CD4-positive, alpha-beta memory T cell (primary cell): ENCODE results near the gene TTI1. TPM values are rescaled to one million over a fixed set of nuclear protein-coding genes. Genes with fewer than 3 reads are reported as not detected.

Experiments
- CTCF ChIA-PET: fragments of 350-600 bp; sonication (Branson Sonifier 250); formaldehyde crosslinking; loops from one replicate; lab custom pipeline; 2021; ENCODE audit warnings: inconsistent platforms; ENCODE audit not compliant: partially characterized antibody; lab: Charles Lee
- POLR2A ChIA-PET: fragments of 350-600 bp; sonication (Branson Sonifier 250); formaldehyde crosslinking; loops from one replicate; lab custom pipeline; 2021; ENCODE audit not compliant: partially characterized antibody; lab: Charles Lee
- DNase-seq, 5 donors: peaks; one replicate each; pipeline versions ENCODE4 v3.0.0 to v3.0.0-alpha.2; 2020 to 2022; ENCODE audit warnings: mixed read lengths in 1 of 5
- H3K27ac ChIP-seq: one replicate; pipeline ENCODE4 v1.7.0; 2013; ENCODE audit warnings: low read depth, low read length
- H3K27me3 ChIP-seq: 2 replicates; pipeline ENCODE4 v1.7.0; 2013; ENCODE audit warnings: mild to moderate bottlenecking, low read length, moderate library complexity; ENCODE audit not compliant: insufficient read depth
- H3K36me3 ChIP-seq: 2 replicates; pipeline ENCODE4 v1.7.0; 2013; ENCODE audit warnings: mild to moderate bottlenecking, low read length, moderate library complexity; ENCODE audit not compliant: insufficient read depth
- H3K4me1 ChIP-seq: 2 replicates; pipeline ENCODE4 v1.7.0; 2013; ENCODE audit warnings: mild to moderate bottlenecking, low read length, moderate library complexity; ENCODE audit not compliant: insufficient read depth
- H3K4me3 ChIP-seq, 2 donors: one replicate each; pipeline ENCODE4 v1.7.0; 2013; ENCODE audit warnings: low read length in 2 of 2, mild to moderate bottlenecking in 1 of 2
- H3K9me3 ChIP-seq, 2 donors: one replicate each; pipeline ENCODE4 v1.7.0; 2013; ENCODE audit warnings: low read length in 2 of 2, control low read depth in 1 of 2; ENCODE audit not compliant: control insufficient read depth in 1 of 2
- H3K27ac Mint-ChIP-seq, 7 donors: one replicate each; pipeline ENCODE4 v1.8.0; 2020 to 2021; ENCODE audit warnings: mixed read lengths in 7 of 7, mild to moderate bottlenecking in 6 of 7, inconsistent platforms in 3 of 7, moderate library complexity in 3 of 7
- H3K27me3 Mint-ChIP-seq, 2 donors: one replicate each; pipeline ENCODE4 v1.8.0; 2020 to 2021; ENCODE audit warnings: mixed read lengths in 2 of 2
- H3K36me3 Mint-ChIP-seq, 2 donors: one replicate each; pipeline ENCODE4 v1.8.0; 2020 to 2021; ENCODE audit warnings: mixed read lengths in 2 of 2, inconsistent platforms in 1 of 2, mild to moderate bottlenecking in 1 of 2
- H3K4me1 Mint-ChIP-seq, 4 donors: one replicate each; pipeline ENCODE4 v1.8.0; 2020 to 2021; ENCODE audit warnings: mixed read lengths in 4 of 4, mild to moderate bottlenecking in 1 of 4
- H3K4me3 Mint-ChIP-seq, 8 donors: one replicate each; pipeline ENCODE4 v1.8.0; 2020 to 2021; ENCODE audit warnings: mixed read lengths in 8 of 8, mild to moderate bottlenecking in 7 of 8, moderate library complexity in 6 of 8, inconsistent platforms in 3 of 8
- H3K9me3 Mint-ChIP-seq, 8 donors: one replicate each; pipeline ENCODE4 v1.8.0; 2020 to 2021; ENCODE audit warnings: mixed read lengths in 8 of 8, mild to moderate bottlenecking in 5 of 8, inconsistent platforms in 3 of 8, moderate library complexity in 1 of 8
- intact Hi-C: fragments of 100-400 bp; cut with micrococcal nuclease; formaldehyde crosslinking; loops from one replicate; pipeline ENCODE4 v1.15.1; 2023
- polyA plus RNA-seq, 2 donors: library from polyadenylated mRNA; unstranded; fragments of 300-500 nt; fragmentation: Illumina TruSeq; gene quantifications; one replicate each; pipeline ENCODE4 v1.2.3, GENCODE V29; 2021
- total RNA-seq, 2 experiments: library from RNA; stranded (reverse); gene quantifications; one replicate each; pipeline ENCODE4 v1.2.3, GENCODE V29; 2021

The TTI1 gene
- total and polyA plus RNA-seq, 4 experiments from 2014 or later, result 13.0 to 26.6 (median 22.9) TPM

DNA sequence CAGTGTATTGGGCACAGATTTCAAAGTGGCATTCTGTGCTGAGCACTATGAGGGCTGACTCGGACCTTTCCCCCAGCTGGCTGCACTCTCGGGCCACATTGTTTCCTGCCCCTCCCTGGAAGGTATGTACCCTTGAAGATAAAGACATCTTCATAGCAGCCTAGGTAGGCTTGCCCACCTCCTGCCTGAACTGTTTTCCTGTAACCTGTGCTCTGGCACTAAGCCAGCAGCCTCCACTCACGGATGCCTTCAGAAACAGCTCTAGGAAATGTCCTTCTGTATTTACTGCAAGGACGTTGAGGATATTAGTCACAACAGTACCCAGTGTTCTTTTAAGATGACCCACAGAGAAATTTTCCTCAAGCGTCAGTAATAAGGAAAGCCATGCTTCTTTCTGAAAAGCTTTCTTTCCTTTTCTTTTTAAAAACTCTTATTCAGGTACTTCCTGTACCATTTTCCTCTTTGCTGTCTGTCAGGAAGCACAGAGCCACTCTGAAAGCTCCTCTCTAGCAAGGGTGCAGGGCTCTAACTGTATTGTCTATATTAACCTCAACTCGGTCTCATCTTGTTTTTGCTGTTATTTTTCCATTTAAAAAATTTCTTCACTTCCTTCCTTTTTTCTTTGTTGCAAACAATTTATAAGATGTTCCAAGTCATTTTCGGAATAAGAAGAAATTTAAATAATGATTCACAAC, 43.5 kb downstream of the TTI1 start:
- peak overlapping the region in 1 of 8 donors; percentile 32 for H3K4me3 Mint-ChIP-seq
- peaks cover 16 to 26% (median 21%) of the 10 kb centered on the region in 4 donors for H3K4me1 Mint-ChIP-seq

GRCh38 chr20:37988306-37988954, 44.8 kb downstream of the TTI1 start:
- DNase-seq, result no peak
- POLR2A ChIA-PET, result no interaction called here
- H3K9me3 ChIP-seq, result no peaks in the 10 kb centered on the region
- Mint-ChIP-seq H3K4me1 (peaks cover 15 to 25% (median 19%) of the 10 kb centered on the region in 4 donors), H3K36me3 (peaks cover 56 to 64% of the 10 kb centered on the region in 2 donors), H3K27me3 (no peaks in the 10 kb centered on the region), H3K9me3 (no peaks in the 10 kb centered on the region), H3K4me3 (no peak overlapping the region), H3K27ac (peak overlapping the region in 1 of 7 donors; percentile 49)
- peaks cover 11% of the 10 kb centered on the region for H3K4me1 ChIP-seq
- intact Hi-C loops, result no loop called here
- CTCF ChIA-PET, result no interaction called here
- H3K27me3 ChIP-seq, result no peaks in the 10 kb centered on the region
- no peak overlapping the region for H3K27ac ChIP-seq
- H3K36me3 ChIP-seq, result peaks cover 5% of the 10 kb centered on the region
- no peak overlapping the region for H3K4me3 ChIP-seq

More for the DNA sequence above, 43.5 kb downstream of the TTI1 start:
- no peaks in the 10 kb centered on the region for H3K27me3 ChIP-seq
- ChIA-PET POLR2A (no interaction called here), CTCF (interaction anchor here (0.6 kb wide), 1 partner anchor 11 kb away, joined by 3 read pairs; no protein-coding TSS in a partner anchor)
- intact Hi-C loops, result loop anchor here (5.0 kb wide), 2 partner anchors 337 to 427 kb away; no protein-coding TSS in a partner anchor
- H3K27me3 Mint-ChIP-seq, result no peaks in the 10 kb centered on the region
- H3K9me3 Mint-ChIP-seq, result no peaks in the 10 kb centered on the region
- H3K36me3 ChIP-seq, result peaks cover 8% of the 10 kb centered on the region
- no peaks in the 10 kb centered on the region for H3K9me3 ChIP-seq
- peaks cover 11% of the 10 kb centered on the region for H3K4me1 ChIP-seq
- no peak overlapping the region for H3K27ac ChIP-seq
- H3K36me3 Mint-ChIP-seq, result peaks cover 58 to 64% of the 10 kb centered on the region in 2 donors
- no peak overlapping the region for H3K4me3 ChIP-seq
- no peak for DNase-seq
- peak overlapping the region in 6 of 7 donors; percentile 43 to 87 (median 82) for H3K27ac Mint-ChIP-seq

DNA sequence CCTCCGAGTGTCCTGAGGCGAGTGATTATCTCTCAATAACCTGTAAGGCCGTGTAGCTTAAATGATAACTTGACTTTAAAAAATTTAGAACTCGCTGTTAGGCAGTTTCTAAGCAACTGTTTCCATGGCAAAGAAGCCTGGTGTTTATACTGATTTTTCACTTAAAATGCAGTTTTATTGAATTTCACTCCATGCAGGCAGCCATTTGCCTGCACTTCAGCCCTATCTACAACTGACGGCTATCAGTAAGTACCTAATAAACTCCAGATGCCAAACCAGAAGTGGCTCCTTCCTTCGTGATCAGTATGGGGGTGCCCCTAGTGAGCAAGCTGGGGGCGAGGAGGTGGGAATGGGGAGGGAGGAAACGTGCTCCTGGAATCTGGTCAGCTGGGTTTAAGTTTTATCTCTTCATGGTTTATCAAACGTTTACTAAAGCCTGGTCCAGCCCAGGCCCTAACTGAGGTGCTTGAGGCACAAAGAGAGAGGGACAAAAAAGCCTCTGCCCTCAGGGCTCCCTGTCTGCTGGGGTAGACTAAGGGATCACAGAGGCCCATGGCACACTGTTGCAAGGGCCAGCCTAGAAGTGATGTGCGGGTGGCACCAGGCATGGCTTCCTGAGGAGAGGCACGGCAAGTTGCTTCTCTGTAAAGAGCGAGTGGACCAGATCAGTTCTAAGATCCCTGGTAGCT, 45.5 kb downstream of the TTI1 start:
- intact Hi-C loops, result no loop called here
- Histone ChIP-seq H3K9me3 (no peaks in the 10 kb centered on the region), H3K36me3 (peaks cover 5% of the 10 kb centered on the region), H3K27me3 (no peaks in the 10 kb centered on the region), H3K4me3 (no peak overlapping the region), H3K27ac (no peak overlapping the region), H3K4me1 (peaks cover 11% of the 10 kb centered on the region)
- Mint-ChIP-seq H3K4me1 (peaks cover 15 to 25% (median 19%) of the 10 kb centered on the region in 4 donors), H3K9me3 (no peaks in the 10 kb centered on the region), H3K27ac (peak overlapping the region in 1 of 7 donors; percentile 30), H3K4me3 (no peak overlapping the region), H3K27me3 (no peaks in the 10 kb centered on the region), H3K36me3 (peaks cover 61 to 71% of the 10 kb centered on the region in 2 donors)
- DNase-seq, result no peak
- POLR2A ChIA-PET, result no interaction called here
- CTCF ChIA-PET, result no interaction called here

DNA sequence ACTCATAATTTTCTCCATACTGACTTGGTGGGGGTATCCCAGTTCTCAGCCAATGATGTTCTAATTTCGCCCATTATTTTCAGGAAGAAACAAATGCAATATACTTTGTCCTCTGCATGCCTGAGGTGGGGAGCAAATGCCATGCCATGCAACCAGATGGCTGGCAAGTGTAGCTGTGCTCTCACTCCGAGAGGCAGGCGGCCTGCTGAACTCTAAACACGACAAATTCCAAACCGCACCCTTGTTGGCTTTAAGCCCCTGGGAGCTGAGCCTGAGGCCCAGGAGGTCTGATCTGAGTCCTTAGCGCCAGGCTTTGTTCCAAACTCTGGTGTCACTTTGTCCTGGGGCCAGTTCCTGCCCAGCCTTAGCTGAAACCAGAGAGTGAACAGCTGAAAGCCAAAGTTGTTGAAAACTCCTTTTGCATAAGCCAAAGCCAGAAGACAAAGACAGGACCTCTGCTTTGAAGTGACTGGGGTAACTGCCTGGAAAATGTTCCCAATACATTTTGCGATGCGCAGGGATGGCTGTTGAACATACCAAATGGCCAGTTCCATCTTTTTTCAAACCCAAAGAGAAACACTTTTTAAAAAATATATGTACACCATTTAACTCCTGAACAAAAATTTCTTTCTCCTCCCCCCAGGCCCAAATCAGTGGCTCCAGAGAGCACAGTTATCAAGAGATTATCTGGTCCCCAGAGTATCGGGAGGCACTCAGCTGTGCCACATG, 46.2 kb downstream of the TTI1 start:
- CTCF ChIA-PET, result no interaction called here
- Mint-ChIP-seq H3K9me3 (no peaks in the 10 kb centered on the region), H3K36me3 (peaks cover 67 to 76% of the 10 kb centered on the region in 2 donors), H3K27ac (no peak overlapping the region), H3K27me3 (no peaks in the 10 kb centered on the region), H3K4me1 (peaks cover 15 to 25% (median 19%) of the 10 kb centered on the region in 4 donors), H3K4me3 (no peak overlapping the region)
- DNase-seq, result no peak
- H3K27ac ChIP-seq, result no peak overlapping the region
- intact Hi-C loops, result no loop called here
- no peak overlapping the region for H3K4me3 ChIP-seq
- H3K36me3 ChIP-seq, result peaks cover 5% of the 10 kb centered on the region
- H3K9me3 ChIP-seq, result no peaks in the 10 kb centered on the region
- POLR2A ChIA-PET, result no interaction called here
- H3K4me1 ChIP-seq, result peaks cover 11% of the 10 kb centered on the region
- H3K27me3 ChIP-seq, result no peaks in the 10 kb centered on the region

DNA sequence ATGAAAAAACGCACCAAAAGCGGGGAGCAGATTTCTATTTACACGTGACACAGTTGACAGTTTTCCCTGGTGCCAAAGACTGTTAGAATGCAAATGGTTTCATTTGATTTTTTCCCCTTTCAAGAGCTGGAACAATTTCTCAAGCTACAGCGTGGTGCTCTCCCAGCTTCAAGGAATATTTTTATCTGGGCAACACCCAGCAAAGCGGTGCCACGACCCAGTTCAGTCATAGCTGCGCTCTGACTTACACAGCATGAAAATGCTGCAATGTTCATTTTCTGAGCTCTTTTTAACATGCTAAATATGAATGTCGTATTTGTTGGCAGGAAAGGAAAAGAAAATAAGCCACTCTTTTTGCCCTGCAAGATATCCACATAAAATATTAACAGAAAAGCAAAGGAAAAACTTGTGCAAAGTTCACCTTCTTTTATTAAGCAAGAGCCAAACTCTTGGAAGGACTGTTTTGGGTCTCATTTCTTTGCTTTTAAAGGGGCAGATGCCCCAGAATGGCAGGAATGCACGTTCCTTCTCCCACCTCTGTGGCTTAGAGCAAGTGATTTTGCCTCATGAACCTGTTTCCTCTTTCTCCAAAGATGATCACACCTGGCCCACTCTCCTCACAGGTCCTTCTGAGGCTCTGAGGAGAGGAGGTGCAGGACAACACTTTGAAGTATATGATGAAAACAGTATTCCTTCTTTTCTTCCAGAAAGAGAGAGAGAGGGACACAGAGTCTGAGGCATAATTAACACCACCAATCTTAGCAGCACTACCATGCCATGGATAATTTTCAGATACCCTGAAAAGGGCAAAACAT, 47.0 kb downstream of the TTI1 start:
- H3K4me3 ChIP-seq, result no peak overlapping the region
- Mint-ChIP-seq H3K4me3 (no peak overlapping the region), H3K36me3 (peaks cover 68 to 77% of the 10 kb centered on the region in 2 donors), H3K27ac (no peak overlapping the region), H3K27me3 (no peaks in the 10 kb centered on the region), H3K4me1 (peaks cover 11 to 20% (median 15%) of the 10 kb centered on the region in 4 donors), H3K9me3 (no peaks in the 10 kb centered on the region)
- H3K36me3 ChIP-seq, result peaks cover 2% of the 10 kb centered on the region
- intact Hi-C loops, result no loop called here
- peaks cover 9% of the 10 kb centered on the region for H3K4me1 ChIP-seq
- POLR2A ChIA-PET, result no interaction called here
- CTCF ChIA-PET, result no interaction called here
- DNase-seq, result no peak
- H3K27me3 ChIP-seq, result no peaks in the 10 kb centered on the region
- H3K27ac ChIP-seq, result no peak overlapping the region
- H3K9me3 ChIP-seq, result no peaks in the 10 kb centered on the region

DNA sequence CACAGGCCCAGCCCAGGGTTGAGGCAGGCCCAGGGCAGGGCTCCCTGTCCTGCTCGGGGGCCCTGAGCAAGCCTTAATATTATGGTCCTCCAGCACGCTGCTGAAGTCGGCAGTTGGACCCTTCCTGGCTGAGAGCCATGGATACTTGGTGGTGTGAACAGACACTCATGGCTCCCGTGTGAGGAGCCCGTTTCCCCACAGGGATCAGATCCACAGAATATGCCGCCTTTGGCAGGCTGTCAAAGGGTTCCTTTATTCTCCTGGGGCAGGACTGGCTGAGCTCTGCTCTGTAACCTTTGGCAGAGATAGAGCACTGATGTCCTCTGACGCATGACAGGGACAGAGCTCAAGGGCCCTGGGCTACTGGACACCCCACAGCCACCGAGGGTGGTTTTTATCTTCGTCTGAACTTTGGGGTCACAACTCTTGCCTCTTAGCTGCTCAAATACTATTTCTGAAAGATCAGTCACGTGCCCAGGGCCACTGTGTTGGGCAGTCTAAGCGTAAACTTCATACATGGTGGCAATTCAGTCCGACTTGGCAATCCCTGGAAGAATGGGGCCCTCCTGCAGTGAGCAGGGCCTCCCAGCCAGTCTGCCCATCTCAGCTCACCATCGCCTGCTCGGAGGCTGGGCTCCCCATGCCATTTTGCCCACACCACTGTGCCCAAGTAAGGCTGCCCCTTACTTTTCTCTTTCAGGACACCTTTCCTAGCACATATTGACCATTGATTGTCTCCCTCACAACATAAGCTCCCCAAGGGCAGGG, 49.1 kb downstream of the TTI1 start:
- intact Hi-C loops, result no loop called here
- CTCF ChIA-PET, result interaction anchor here (1.5 kb wide), 1 partner anchor 9 kb away, joined by 6 read pairs; no protein-coding TSS in a partner anchor
- Histone ChIP-seq H3K9me3 (no peaks in the 10 kb centered on the region), H3K36me3 (no peaks in the 10 kb centered on the region), H3K27ac (no peak overlapping the region), H3K27me3 (no peaks in the 10 kb centered on the region), H3K4me3 (no peak overlapping the region), H3K4me1 (no peaks in the 10 kb centered on the region)
- DNase-seq, result no peak
- no peaks in the 10 kb centered on the region for H3K4me1 Mint-ChIP-seq
- no peaks in the 10 kb centered on the region for H3K9me3 Mint-ChIP-seq
- H3K36me3 Mint-ChIP-seq, result peaks cover 65 to 71% of the 10 kb centered on the region in 2 donors
- H3K4me3 Mint-ChIP-seq, result no peak overlapping the region
- H3K27ac Mint-ChIP-seq, result no peak overlapping the region
- POLR2A ChIA-PET, result no interaction called here
- H3K27me3 Mint-ChIP-seq, result no peaks in the 10 kb centered on the region
